T-helper 1 cell treated with Interleukin-12 subunit alpha and Interleukin-12 subunit beta and Interleukin-4 antibody, amounts not matched to agents 30 μg/mL and 1 μg/mL, for 36 hours (primary cell): ENCODE measurements around the gene SNAPC4.
"Not testable (repeated sequence)": the region's sequence is repeated elsewhere in the genome, so short reads cannot be mapped to it uniquely, and the experiment has no call there.

Experiments
- H3K27ac Mint-ChIP-seq: one replicate; pipeline ENCODE4 v1.8.0; 2021; ENCODE audit warnings: mild to moderate bottlenecking, mixed read lengths
- H3K27me3 Mint-ChIP-seq: one replicate; pipeline ENCODE4 v1.8.0; 2021; ENCODE audit warnings: low read depth, mixed read lengths
- H3K36me3 Mint-ChIP-seq: one replicate; pipeline ENCODE4 v1.8.0; 2021; ENCODE audit warnings: low read depth, mixed read lengths
- H3K4me1 Mint-ChIP-seq: one replicate; pipeline ENCODE4 v1.8.0; 2021; ENCODE audit warnings: low read depth, mixed read lengths
- H3K4me3 Mint-ChIP-seq: one replicate; pipeline ENCODE4 v1.8.0; 2021; ENCODE audit warnings: mild to moderate bottlenecking, moderate library complexity, mixed read lengths
- H3K9me3 Mint-ChIP-seq: one replicate; pipeline ENCODE4 v1.8.0; 2021; ENCODE audit warnings: mixed read lengths

The SNAPC4 gene

GRCh38 chr9:136357202-136357725, 42.7 kb downstream of the SNAPC4 start:
- H3K4me3 Mint-ChIP-seq, result no peak overlapping the region
- H3K27ac Mint-ChIP-seq, result no peak overlapping the region
- H3K27me3 Mint-ChIP-seq, result no peaks in the 10 kb centered on the region
- no peaks in the 10 kb centered on the region for H3K4me1 Mint-ChIP-seq
- H3K36me3 Mint-ChIP-seq, result no peaks in the 10 kb centered on the region
- no peaks in the 10 kb centered on the region for H3K9me3 Mint-ChIP-seq

- no peaks in the 10 kb centered on the region for H3K4me1 Mint-ChIP-seq
- H3K27ac Mint-ChIP-seq, result no peak overlapping the region
- no peak overlapping the region for H3K4me3 Mint-ChIP-seq
- H3K36me3 Mint-ChIP-seq, result no peaks in the 10 kb centered on the region
- H3K27me3 Mint-ChIP-seq, result no peaks in the 10 kb centered on the region
- H3K9me3 Mint-ChIP-seq, result no peaks in the 10 kb centered on the region
Observed at GRCh38 chr9:136355616-136356557, 44.1 kb downstream of the SNAPC4 start.

- Mint-ChIP-seq H3K27me3 (no peaks in the 10 kb centered on the region), H3K9me3 (no peaks in the 10 kb centered on the region), H3K4me1 (no peaks in the 10 kb centered on the region), H3K4me3 (no peak overlapping the region), H3K36me3 (no peaks in the 10 kb centered on the region), H3K27ac (no peak overlapping the region)
Observed at GRCh38 chr9:136354592-136355085, 45.3 kb downstream of the SNAPC4 start.

GRCh38 chr9:136353757-136354488, 46.0 kb downstream of the SNAPC4 start:
- H3K4me1 Mint-ChIP-seq, result no peaks in the 10 kb centered on the region
- H3K36me3 Mint-ChIP-seq, result no peaks in the 10 kb centered on the region
- no peak overlapping the region for H3K4me3 Mint-ChIP-seq
- no peaks in the 10 kb centered on the region for H3K27me3 Mint-ChIP-seq
- no peaks in the 10 kb centered on the region for H3K9me3 Mint-ChIP-seq
- H3K27ac Mint-ChIP-seq, result no peak overlapping the region

- Mint-ChIP-seq H3K36me3 (no peaks in the 10 kb centered on the region), H3K9me3 (no peaks in the 10 kb centered on the region), H3K4me1 (no peaks in the 10 kb centered on the region), H3K4me3 (no peak overlapping the region), H3K27ac (no peak overlapping the region), H3K27me3 (no peaks in the 10 kb centered on the region)
Observed at GRCh38 chr9:136353088-136353487, 46.9 kb downstream of the SNAPC4 start.

GRCh38 chr9:136352682-136353081, 47.3 kb downstream of the SNAPC4 start:
- H3K4me1 Mint-ChIP-seq, result no peaks in the 10 kb centered on the region
- no peak overlapping the region for H3K4me3 Mint-ChIP-seq
- H3K9me3 Mint-ChIP-seq, result no peaks in the 10 kb centered on the region
- no peaks in the 10 kb centered on the region for H3K36me3 Mint-ChIP-seq
- H3K27me3 Mint-ChIP-seq, result no peaks in the 10 kb centered on the region
- H3K27ac Mint-ChIP-seq, result no peak overlapping the region

GRCh38 chr9:136351868-136352267, 48.1 kb downstream of the SNAPC4 start:
- not testable (repeated sequence) for H3K27me3 Mint-ChIP-seq, H3K4me1 Mint-ChIP-seq, H3K9me3 Mint-ChIP-seq, H3K36me3 Mint-ChIP-seq, H3K4me3 Mint-ChIP-seq, H3K27ac Mint-ChIP-seq

GRCh38 chr9:136351252-136351800, 48.6 kb downstream of the SNAPC4 start:
- Mint-ChIP-seq H3K4me1 (no peaks in the 10 kb centered on the region), H3K9me3 (no peaks in the 10 kb centered on the region), H3K4me3 (no peak overlapping the region), H3K27me3 (no peaks in the 10 kb centered on the region), H3K36me3 (no peaks in the 10 kb centered on the region), H3K27ac (no peak overlapping the region)
